Endodermal cell (in vitro differentiated cells): ENCODE results near the gene SNX11. TPM values are rescaled to one million over a fixed set of nuclear protein-coding genes. Genes with fewer than 3 reads are reported as not detected.
A peak's percentile ranks its signal among the peaks of the same experiment; 100 is the strongest.

ENCODE experiments used
- DNase-seq: peaks from one replicate; pipeline ENCODE4 v3.0.0-alpha.2; 2017
- H3K27ac ChIP-seq: 2 replicates; pipeline ENCODE4 v1.5.1; 2013; ENCODE audit warnings: mild to moderate bottlenecking, low read depth, low read length, moderate library complexity
- H3K27me3 ChIP-seq: 2 replicates; pipeline ENCODE4 v1.6.1; 2013; ENCODE audit warnings: mild to moderate bottlenecking, low read length, moderate library complexity; ENCODE audit not compliant: insufficient read depth, control insufficient read depth, poor library complexity, severe bottlenecking
- H3K36me3 ChIP-seq: 2 replicates; pipeline ENCODE4 v1.7.0; 2013; ENCODE audit warnings: mild to moderate bottlenecking, low read length, moderate library complexity; ENCODE audit not compliant: control insufficient read depth, insufficient read depth
- H3K4me1 ChIP-seq: one replicate; pipeline ENCODE4 v1.7.0; 2013; ENCODE audit warnings: low read length; ENCODE audit not compliant: control insufficient read depth, insufficient read depth
- H3K4me3 ChIP-seq: 2 replicates; pipeline ENCODE4 v1.5.1; 2013; ENCODE audit warnings: mild to moderate bottlenecking, low read length, moderate library complexity
- H3K9ac ChIP-seq: 2 replicates; pipeline ENCODE4 v1.6.1; 2013; ENCODE audit warnings: mild to moderate bottlenecking, low read length, moderate library complexity; ENCODE audit not compliant: poor library complexity, severe bottlenecking; ENCODE audit errors: extremely low read depth
- H3K9me3 ChIP-seq: 2 replicates; pipeline ENCODE4 v1.6.1; 2013; ENCODE audit warnings: mild to moderate bottlenecking, low read length, moderate library complexity; ENCODE audit not compliant: control insufficient read depth
- H3K27ac Mint-ChIP-seq: 2 replicates; pipeline ENCODE4 v1.8.0; 2020; ENCODE audit warnings: mixed read lengths
- H3K27me3 Mint-ChIP-seq: 2 replicates; pipeline ENCODE4 v1.8.0; 2021; ENCODE audit warnings: mild to moderate bottlenecking, mixed read lengths; ENCODE audit not compliant: insufficient read depth
- H3K36me3 Mint-ChIP-seq: 2 replicates; pipeline ENCODE4 v1.8.0; 2020; ENCODE audit warnings: low read depth, mixed read lengths
- H3K4me1 Mint-ChIP-seq: 2 replicates; pipeline ENCODE4 v1.8.0; 2020; ENCODE audit warnings: mixed read lengths
- H3K4me3 Mint-ChIP-seq: 2 replicates; pipeline ENCODE4 v1.8.0; 2020; ENCODE audit warnings: mild to moderate bottlenecking, moderate library complexity, mixed read lengths
- H3K9me3 Mint-ChIP-seq: 2 replicates; pipeline ENCODE4 v1.8.0; 2020; ENCODE audit warnings: mild to moderate bottlenecking, mixed read lengths
- WGBS, 2 experiments: methylation state at CpG; one replicate each; pipeline versions ENCODE4 v1.1.5 to v1.1.7; 2013; ENCODE audit warnings: missing lambda C conversion rate in 2 of 2, mixed read lengths in 1 of 2; ENCODE audit not compliant: insufficient coverage in 1 of 2, insufficient read length in 1 of 2; 5-methylcytosine and 5-hydroxymethylcytosine counted together
- total RNA-seq, 2 donors: library from RNA; stranded (reverse); fragmentation: NEBNext Ultra II Directional in 1 of 2; extraction: Animal tissue kit (Norgen Biotek cat#: 25700) in 1 of 2; gene quantifications; 2 replicates in 1 of 2; 3 replicates in 1 of 2; pipeline ENCODE4 v1.2.1, GENCODE V29; 2021
- TF ChIP-seq, protein P1 (sequence below): fragments of 200-600 bp; sonication (generic); conservative IDR thresholded peaks from 2 replicates; pipeline ENCODE4 v1.5.0; 2021; ENCODE audit warnings: antibody characterized with exemption, mild to moderate bottlenecking

Gene SNX11
- total RNA-seq, 2 donors from 2014 or later, result 19.7 to 20.5 TPM

DNA sequence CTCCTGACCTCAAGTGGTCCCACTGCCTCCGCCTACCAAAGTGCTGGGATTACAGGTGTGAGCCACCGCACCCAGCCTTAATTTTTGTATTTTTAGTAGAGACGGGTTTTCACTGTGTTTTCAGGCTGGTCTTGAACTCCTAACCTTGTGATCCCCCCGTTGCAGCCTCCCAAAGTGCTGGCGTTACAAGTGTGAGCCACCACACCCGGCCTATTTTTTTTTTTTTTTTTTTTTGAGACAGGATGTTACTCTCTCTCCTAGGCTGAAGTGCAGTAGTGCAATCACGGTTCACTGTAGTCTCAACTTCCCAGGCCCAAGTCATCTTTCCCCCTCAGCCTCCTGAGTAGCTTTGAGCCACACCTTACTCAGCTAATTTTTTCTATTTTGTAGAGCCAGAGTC lies 3.1 kb upstream of the SNX11 start:
- WGBS, 2 experiments, result 91 to 100% methylated on average over 5 to 7 of the region's 7 CpGs
- TF ChIP-seq, protein P1, sequence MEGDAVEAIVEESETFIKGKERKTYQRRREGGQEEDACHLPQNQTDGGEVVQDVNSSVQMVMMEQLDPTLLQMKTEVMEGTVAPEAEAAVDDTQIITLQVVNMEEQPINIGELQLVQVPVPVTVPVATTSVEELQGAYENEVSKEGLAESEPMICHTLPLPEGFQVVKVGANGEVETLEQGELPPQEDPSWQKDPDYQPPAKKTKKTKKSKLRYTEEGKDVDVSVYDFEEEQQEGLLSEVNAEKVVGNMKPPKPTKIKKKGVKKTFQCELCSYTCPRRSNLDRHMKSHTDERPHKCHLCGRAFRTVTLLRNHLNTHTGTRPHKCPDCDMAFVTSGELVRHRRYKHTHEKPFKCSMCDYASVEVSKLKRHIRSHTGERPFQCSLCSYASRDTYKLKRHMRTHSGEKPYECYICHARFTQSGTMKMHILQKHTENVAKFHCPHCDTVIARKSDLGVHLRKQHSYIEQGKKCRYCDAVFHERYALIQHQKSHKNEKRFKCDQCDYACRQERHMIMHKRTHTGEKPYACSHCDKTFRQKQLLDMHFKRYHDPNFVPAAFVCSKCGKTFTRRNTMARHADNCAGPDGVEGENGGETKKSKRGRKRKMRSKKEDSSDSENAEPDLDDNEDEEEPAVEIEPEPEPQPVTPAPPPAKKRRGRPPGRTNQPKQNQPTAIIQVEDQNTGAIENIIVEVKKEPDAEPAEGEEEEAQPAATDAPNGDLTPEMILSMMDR, result no peak
- no peak overlapping the region for H3K4me3 ChIP-seq
- H3K27me3 Mint-ChIP-seq, result peaks cover 18% of the 10 kb centered on the region
- DNase-seq, result no peak
- H3K9me3 ChIP-seq, result no peaks in the 10 kb centered on the region
- no peak overlapping the region for H3K27ac ChIP-seq
- H3K4me1 Mint-ChIP-seq, result peaks cover 9% of the 10 kb centered on the region
- no peaks in the 10 kb centered on the region for H3K9me3 Mint-ChIP-seq
- no peak overlapping the region for H3K9ac ChIP-seq
- no peaks in the 10 kb centered on the region for H3K27me3 ChIP-seq
- H3K4me1 ChIP-seq, result no peaks in the 10 kb centered on the region
- H3K36me3 ChIP-seq, result no peaks in the 10 kb centered on the region
- peaks cover 2% of the 10 kb centered on the region for H3K36me3 Mint-ChIP-seq
- H3K27ac Mint-ChIP-seq, result no peak overlapping the region
- no peak overlapping the region for H3K4me3 Mint-ChIP-seq

DNA sequence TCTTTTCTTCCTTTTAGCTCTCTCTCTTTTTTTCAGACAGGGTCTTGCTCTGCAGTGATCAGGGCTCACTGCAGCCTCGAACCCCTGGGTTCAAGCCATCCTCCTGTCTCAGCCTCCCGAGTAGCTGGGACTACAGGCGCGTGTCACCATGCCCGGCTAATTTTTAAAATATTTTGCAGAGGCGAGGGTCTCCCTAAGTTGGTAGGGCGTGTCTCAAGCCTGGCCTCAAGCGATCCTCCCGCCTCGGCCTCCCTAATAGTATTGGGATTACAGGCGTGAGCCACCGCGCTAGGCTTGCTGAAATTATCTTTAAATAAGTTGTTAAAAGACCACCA lies 797 bp upstream of the SNX11 start:
- H3K4me3 ChIP-seq, result peak overlapping the region; percentile 98
- Mint-ChIP-seq H3K4me3 (peak overlapping the region; percentile 90), H3K27me3 (peaks cover 18% of the 10 kb centered on the region), H3K4me1 (peaks cover 20% of the 10 kb centered on the region), H3K36me3 (no peaks in the 10 kb centered on the region), H3K27ac (no peak overlapping the region), H3K9me3 (no peaks in the 10 kb centered on the region)
- H3K27ac ChIP-seq, result no peak overlapping the region
- no peak for DNase-seq
- WGBS, 2 experiments, result 60 to 61% methylated on average over 13 of the region's 13 CpGs
- H3K36me3 ChIP-seq, result no peaks in the 10 kb centered on the region
- H3K9me3 ChIP-seq, result no peaks in the 10 kb centered on the region
- H3K4me1 ChIP-seq, result no peaks in the 10 kb centered on the region
- peak overlapping the region; percentile 80 for H3K9ac ChIP-seq
- H3K27me3 ChIP-seq, result no peaks in the 10 kb centered on the region
- TF ChIP-seq, protein P1, result no peak

DNA sequence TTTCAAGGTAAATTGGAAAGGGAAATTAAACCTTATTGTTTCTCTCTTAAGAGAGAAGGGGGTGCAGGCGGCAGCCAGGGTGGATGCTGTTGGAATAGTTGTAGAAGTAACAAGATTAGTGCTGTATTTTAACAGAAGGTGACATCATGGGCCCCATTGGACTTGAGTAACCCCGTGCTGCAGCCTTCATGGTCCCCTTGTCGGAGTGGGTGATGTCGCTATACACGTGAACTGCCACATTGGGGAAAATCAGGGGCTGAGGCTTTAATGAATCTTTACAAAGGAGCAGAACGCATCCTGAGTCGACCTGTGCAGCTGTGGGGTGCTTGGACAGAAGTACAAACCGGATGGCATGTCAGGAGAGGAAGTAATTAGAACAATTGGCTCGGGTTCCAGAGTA lies 3.2 kb downstream of the SNX11 start:
- no peak for DNase-seq
- Mint-ChIP-seq H3K4me1 (peaks cover 20% of the 10 kb centered on the region), H3K36me3 (peaks cover 16% of the 10 kb centered on the region), H3K27ac (no peak overlapping the region), H3K4me3 (no peak overlapping the region), H3K27me3 (peaks cover 3% of the 10 kb centered on the region), H3K9me3 (no peaks in the 10 kb centered on the region)
- Histone ChIP-seq H3K4me1 (no peaks in the 10 kb centered on the region), H3K27me3 (no peaks in the 10 kb centered on the region), H3K4me3 (no peak overlapping the region), H3K36me3 (peaks cover 9% of the 10 kb centered on the region), H3K27ac (no peak overlapping the region), H3K9ac (no peak overlapping the region), H3K9me3 (no peaks in the 10 kb centered on the region)
- WGBS, 2 experiments, result 93 to 98% methylated on average over 9 of the region's 9 CpGs
- TF ChIP-seq, protein P1, result no peak
